ENCODE measurements around the gene YES1. TPM values are rescaled to one million over a fixed set of nuclear protein-coding genes. Genes with fewer than 3 reads are reported as not detected.

YES1 gene
- total and polyA plus RNA-seq, 2 donors (not counting 3 experiments of a cell fraction or from before 2014, with no cell fraction given): 16.5 to 92.3 TPM

DNA sequence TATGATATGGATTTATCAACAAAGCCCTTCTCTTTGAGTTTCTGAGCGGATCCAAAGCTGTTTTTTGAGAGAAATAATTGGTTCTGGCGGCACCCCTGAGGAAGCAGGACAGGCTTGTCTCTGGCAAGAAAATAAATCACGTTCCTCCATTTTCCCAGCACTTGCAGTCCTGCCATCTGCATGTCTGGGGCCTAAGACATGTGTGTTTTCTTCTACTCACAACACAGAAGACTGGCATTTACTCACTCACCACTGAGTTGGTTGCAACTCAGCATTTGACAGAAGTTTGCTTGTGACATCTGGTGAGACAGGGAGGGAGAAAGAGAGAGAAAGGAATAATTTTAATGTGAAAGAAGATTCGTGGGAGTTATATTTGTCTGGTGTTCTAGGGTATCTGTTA is 37.0 kb upstream of the YES1 start:
- Histone ChIP-seq H3K4me3 (replicated peaks in 1 of 3; ENCODE audit: insufficient read depth in 1 of 3, low read depth in 1 of 3, low read length in 3 of 3) (no peak overlapping the region), H3K27me3 (ENCODE audit: control insufficient read depth in 2 of 2, insufficient read depth in 2 of 2, low read length in 2 of 2) (peaks cover 0 to 3% of the 10 kb centered on the region in 2 experiments), H4K20me1 (replicated peaks; ENCODE audit: control insufficient read depth, extremely low read depth, insufficient read depth, low read length) (no peaks in the 10 kb centered on the region), H3K4me1 (ENCODE audit: control insufficient read depth, extremely low read depth, insufficient read depth, low read length) (peaks cover 12% of the 10 kb centered on the region), H3K9me1 (replicated peaks; ENCODE audit: control insufficient read depth, extremely low read depth, insufficient read depth, low read length) (no peaks in the 10 kb centered on the region), H3K27ac (ENCODE audit: insufficient read depth, low read depth, low read length) (no peak overlapping the region), H3K4me2 (ENCODE audit: insufficient read depth, low read length) (no peak overlapping the region), H2AFZ (ENCODE audit: low read depth, low read length) (no peak overlapping the region), H3K9me3 (replicated peaks; ENCODE audit: control insufficient read depth, insufficient read depth, low read length) (no peaks in the 10 kb centered on the region), H3K79me2 (ENCODE audit: control insufficient read depth, insufficient read depth, low read length) (no peaks in the 10 kb centered on the region), H3K9ac (replicated peaks; ENCODE audit: extremely low read depth, insufficient read depth, low read length) (no peak overlapping the region), H3K36me3 (ENCODE audit: control insufficient read depth in 2 of 2, extremely low read depth in 1 of 2, insufficient read depth in 2 of 2, low read length in 2 of 2) (no peaks in the 10 kb centered on the region)
- DNase-seq (ENCODE audit: low read depth, low spot score) (no peak), FAIRE-seq (no peak)
- ChIA-PET CTCF (no interaction called here), POLR2A (no interaction called here)
- no TSS peak for BruUV-seq (replicated peaks)
- no peak for TF ChIP-seq POLR2A (IDR thresholded peaks at IDR 0.05; ENCODE audit: low read depth, low read length)
- TF ChIP-seq GATA2 (IDR thresholded peaks at IDR 0.05; ENCODE audit: insufficient read depth, insufficient read length, low read depth, low read length): no peak
- TF ChIP-seq, protein P1, sequence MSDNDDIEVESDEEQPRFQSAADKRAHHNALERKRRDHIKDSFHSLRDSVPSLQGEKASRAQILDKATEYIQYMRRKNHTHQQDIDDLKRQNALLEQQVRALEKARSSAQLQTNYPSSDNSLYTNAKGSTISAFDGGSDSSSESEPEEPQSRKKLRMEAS (IDR thresholded peaks at IDR 0.05; ENCODE audit: insufficient read depth, insufficient read length): no peak
- TF ChIP-seq POLR2AphosphoS5 (IDR thresholded peaks at IDR 0.05; ENCODE audit: insufficient read depth, low read depth, low read length): no peak
- TF ChIP-seq JUN (IDR thresholded peaks at IDR 0.05; ENCODE audit: borderline replicate concordance, insufficient read depth, insufficient read length, low read depth): no peak
- TF ChIP-seq MYC (IDR thresholded peaks at IDR 0.05; ENCODE audit: low read depth, low read length): no peak
- no peak for TF ChIP-seq FOS (IDR thresholded peaks at IDR 0.05; ENCODE audit: borderline replicate concordance, insufficient read depth, low read length)
- TF ChIP-seq EZH2 (IDR thresholded peaks at IDR 0.05; ENCODE audit: borderline replicate concordance, low read depth, low read length, severe bottlenecking): no peak
- TF ChIP-seq, protein P2, sequence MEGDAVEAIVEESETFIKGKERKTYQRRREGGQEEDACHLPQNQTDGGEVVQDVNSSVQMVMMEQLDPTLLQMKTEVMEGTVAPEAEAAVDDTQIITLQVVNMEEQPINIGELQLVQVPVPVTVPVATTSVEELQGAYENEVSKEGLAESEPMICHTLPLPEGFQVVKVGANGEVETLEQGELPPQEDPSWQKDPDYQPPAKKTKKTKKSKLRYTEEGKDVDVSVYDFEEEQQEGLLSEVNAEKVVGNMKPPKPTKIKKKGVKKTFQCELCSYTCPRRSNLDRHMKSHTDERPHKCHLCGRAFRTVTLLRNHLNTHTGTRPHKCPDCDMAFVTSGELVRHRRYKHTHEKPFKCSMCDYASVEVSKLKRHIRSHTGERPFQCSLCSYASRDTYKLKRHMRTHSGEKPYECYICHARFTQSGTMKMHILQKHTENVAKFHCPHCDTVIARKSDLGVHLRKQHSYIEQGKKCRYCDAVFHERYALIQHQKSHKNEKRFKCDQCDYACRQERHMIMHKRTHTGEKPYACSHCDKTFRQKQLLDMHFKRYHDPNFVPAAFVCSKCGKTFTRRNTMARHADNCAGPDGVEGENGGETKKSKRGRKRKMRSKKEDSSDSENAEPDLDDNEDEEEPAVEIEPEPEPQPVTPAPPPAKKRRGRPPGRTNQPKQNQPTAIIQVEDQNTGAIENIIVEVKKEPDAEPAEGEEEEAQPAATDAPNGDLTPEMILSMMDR (IDR thresholded peaks at IDR 0.05; ENCODE audit: extremely low read depth in 1 of 2, insufficient read depth in 1 of 2, low read depth in 1 of 2, low read length in 2 of 2): no peak
- intact Hi-C loops (cut with micrococcal nuclease) (no loop called here), dilution Hi-C loops (cut with MboI; ENCODE audit: extremely low pct_ligation_motif_present, low sequenced_read_pairs) (loop anchor here (25.0 kb wide), 1 partner anchor 112 kb away; no protein-coding TSS in a partner anchor)

Measured in endothelial cell of umbilical vein (primary cell).